ENCODE data around the gene SLC11A1. TPM values are rescaled to one million over a fixed set of nuclear protein-coding genes. Genes with fewer than 3 reads are reported as not detected.

Gene SLC11A1
- polyA plus RNA-seq, 3 donors: 184 to 2,019 (median 352) TPM

DNA sequence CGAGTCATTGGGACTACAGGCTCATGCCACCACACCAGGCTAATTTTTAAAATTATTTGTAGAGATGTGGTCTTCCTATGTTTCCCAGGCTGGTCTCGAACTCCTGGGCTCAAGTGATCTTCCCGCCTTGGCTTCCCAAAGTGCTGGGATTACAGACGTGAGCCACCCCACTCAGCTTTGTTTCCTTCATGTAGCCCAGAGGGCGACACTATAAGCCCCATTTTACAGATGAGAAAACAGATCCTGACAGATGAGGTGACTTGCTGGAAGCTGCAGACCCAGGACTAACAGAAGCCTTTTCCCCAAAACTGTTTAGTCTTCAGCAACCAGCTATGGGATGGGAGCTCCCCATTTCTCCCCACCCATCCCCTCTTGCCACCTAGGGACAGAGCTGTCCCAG lies 10.4 kb downstream of the SLC11A1 start:
- peaks cover 82% of the 10 kb centered on the region for H4K20me1 ChIP-seq (ENCODE audit: insufficient read depth, low read length)
- DNase-seq: no peak
- TF ChIP-seq, protein P1, sequence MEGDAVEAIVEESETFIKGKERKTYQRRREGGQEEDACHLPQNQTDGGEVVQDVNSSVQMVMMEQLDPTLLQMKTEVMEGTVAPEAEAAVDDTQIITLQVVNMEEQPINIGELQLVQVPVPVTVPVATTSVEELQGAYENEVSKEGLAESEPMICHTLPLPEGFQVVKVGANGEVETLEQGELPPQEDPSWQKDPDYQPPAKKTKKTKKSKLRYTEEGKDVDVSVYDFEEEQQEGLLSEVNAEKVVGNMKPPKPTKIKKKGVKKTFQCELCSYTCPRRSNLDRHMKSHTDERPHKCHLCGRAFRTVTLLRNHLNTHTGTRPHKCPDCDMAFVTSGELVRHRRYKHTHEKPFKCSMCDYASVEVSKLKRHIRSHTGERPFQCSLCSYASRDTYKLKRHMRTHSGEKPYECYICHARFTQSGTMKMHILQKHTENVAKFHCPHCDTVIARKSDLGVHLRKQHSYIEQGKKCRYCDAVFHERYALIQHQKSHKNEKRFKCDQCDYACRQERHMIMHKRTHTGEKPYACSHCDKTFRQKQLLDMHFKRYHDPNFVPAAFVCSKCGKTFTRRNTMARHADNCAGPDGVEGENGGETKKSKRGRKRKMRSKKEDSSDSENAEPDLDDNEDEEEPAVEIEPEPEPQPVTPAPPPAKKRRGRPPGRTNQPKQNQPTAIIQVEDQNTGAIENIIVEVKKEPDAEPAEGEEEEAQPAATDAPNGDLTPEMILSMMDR (IDR thresholded peaks at IDR 0.05): no peak
- H3K9me3 ChIP-seq (replicated peaks in 1 of 2; ENCODE audit: control insufficient read depth in 1 of 2, insufficient read depth in 1 of 2, low read length in 2 of 2): no peaks in the 10 kb centered on the region
- Mint-ChIP-seq H3K4me3 (no peak overlapping the region), H3K27ac (peak overlapping the region; percentile 46 to 97 (median 81)), H3K4me1 (peaks cover 78% of the 10 kb centered on the region), H3K36me3 (peaks cover 70 to 79% of the 10 kb centered on the region in 2 donors), H3K27me3 (ENCODE audit: low read depth in 3 of 3) (peaks cover 0 to 5% (median 0%) of the 10 kb centered on the region in 3 donors), H3K9me3 (peaks cover 0 to 2% (median 0%) of the 10 kb centered on the region in 7 donors)
- WGBS (ENCODE audit: insufficient coverage): 100% methylated on average over 3 of the region's 5 CpGs
- peaks cover 78 to 96% of the 10 kb centered on the region in 2 donors for H3K4me1 ChIP-seq (ENCODE audit: control insufficient read depth in 1 of 2, insufficient read depth in 2 of 2, low read length in 2 of 2)
- H3K27ac ChIP-seq (ENCODE audit: low read depth in 1 of 2, low read length in 2 of 2): peak overlapping the region in 1 of 2 donors; percentile 65
- peaks cover 75 to 77% of the 10 kb centered on the region in 2 donors for H3K36me3 ChIP-seq (replicated peaks in 1 of 2; ENCODE audit: control insufficient read depth in 1 of 2, insufficient read depth in 2 of 2, low read length in 2 of 2)
- H3K27me3 ChIP-seq (ENCODE audit: control insufficient read depth in 2 of 2, insufficient read depth in 2 of 2, low read length in 2 of 2): no peaks in the 10 kb centered on the region
- H3K4me3 ChIP-seq (replicated peaks in 1 of 3; ENCODE audit: low read depth in 2 of 3, low read length in 3 of 3): peak overlapping the region in 1 of 3 experiments; percentile 42
- peak overlapping the region; percentile 45 for H3K4me2 ChIP-seq (replicated peaks; ENCODE audit: extremely low read depth, low read length, poor library complexity, severe bottlenecking)
- peaks cover 45% of the 10 kb centered on the region for H3K79me2 ChIP-seq (ENCODE audit: insufficient read depth, low read length)
- no peak overlapping the region for H3K9ac ChIP-seq (ENCODE audit: insufficient read depth, low read length, poor library complexity, severe bottlenecking)
- intact Hi-C loops (cut with micrococcal nuclease): loop anchor here in 1 of 2 donors (10.0 kb wide), 1 partner anchor 172 kb away; the partner anchor contains the start of genes CNOT9 and USP37
- no peak overlapping the region for H2AFZ ChIP-seq (ENCODE audit: insufficient read depth, low read depth, low read length, poor library complexity, severe bottlenecking)

DNA sequence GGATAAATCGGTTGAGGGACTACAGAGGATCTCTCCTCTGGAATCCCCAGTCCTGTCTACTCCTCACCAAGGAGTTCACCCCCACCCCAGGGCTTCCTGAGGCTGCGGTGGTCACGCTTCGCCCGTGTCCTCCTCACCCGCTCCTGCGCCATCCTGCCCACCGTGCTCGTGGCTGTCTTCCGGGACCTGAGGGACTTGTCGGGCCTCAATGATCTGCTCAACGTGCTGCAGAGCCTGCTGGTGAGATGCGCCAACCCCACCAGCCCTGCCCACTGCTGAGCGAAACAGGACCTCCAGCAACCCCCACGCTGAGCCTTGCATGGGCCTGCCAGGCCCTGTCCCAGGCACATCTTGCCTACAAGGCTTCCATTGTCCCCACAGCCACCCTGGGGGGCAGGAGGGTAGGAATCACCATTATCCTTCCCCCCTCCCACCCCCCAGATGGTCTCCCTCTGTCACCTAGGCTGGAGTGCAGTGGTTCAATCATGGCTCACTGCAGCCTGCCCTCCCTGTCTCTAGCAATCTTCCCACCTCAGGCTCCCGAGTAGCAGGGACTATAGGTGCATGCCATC lies 10.9 kb downstream of the SLC11A1 start:
- Mint-ChIP-seq H3K4me3 (peak overlapping the region in 1 of 2 donors; percentile 11), H3K27ac (peak overlapping the region; percentile 46 to 97 (median 87)), H3K4me1 (peaks cover 78% of the 10 kb centered on the region), H3K36me3 (peaks cover 66 to 74% of the 10 kb centered on the region in 2 donors), H3K9me3 (peaks cover 0 to 4% (median 0%) of the 10 kb centered on the region in 7 donors), H3K27me3 (ENCODE audit: low read depth in 3 of 3) (peaks cover 0 to 7% (median 0%) of the 10 kb centered on the region in 3 donors)
- peak overlapping the region in 1 of 2 donors; percentile 65 for H3K27ac ChIP-seq (ENCODE audit: low read depth in 1 of 2, low read length in 2 of 2)
- H3K4me1 ChIP-seq (ENCODE audit: control insufficient read depth in 1 of 2, insufficient read depth in 2 of 2, low read length in 2 of 2): peaks cover 78 to 96% of the 10 kb centered on the region in 2 donors
- no peaks in the 10 kb centered on the region for H3K9me3 ChIP-seq (replicated peaks in 1 of 2; ENCODE audit: control insufficient read depth in 1 of 2, insufficient read depth in 1 of 2, low read length in 2 of 2)
- H3K79me2 ChIP-seq (ENCODE audit: insufficient read depth, low read length): peaks cover 45% of the 10 kb centered on the region
- H3K4me2 ChIP-seq (replicated peaks; ENCODE audit: extremely low read depth, low read length, poor library complexity, severe bottlenecking): peak overlapping the region; percentile 45
- H3K36me3 ChIP-seq (replicated peaks in 1 of 2; ENCODE audit: control insufficient read depth in 1 of 2, insufficient read depth in 2 of 2, low read length in 2 of 2): peaks cover 69 to 72% of the 10 kb centered on the region in 2 donors
- H2AFZ ChIP-seq (ENCODE audit: insufficient read depth, low read depth, low read length, poor library complexity, severe bottlenecking): no peak overlapping the region
- H3K9ac ChIP-seq (ENCODE audit: insufficient read depth, low read length, poor library complexity, severe bottlenecking): no peak overlapping the region
- intact Hi-C loops (cut with micrococcal nuclease): loop anchor here in 1 of 2 donors (10.0 kb wide), 1 partner anchor 172 kb away; the partner anchor contains the start of genes CNOT9 and USP37
- H3K4me3 ChIP-seq (replicated peaks in 1 of 3; ENCODE audit: low read depth in 2 of 3, low read length in 3 of 3): peak overlapping the region in 1 of 3 experiments; percentile 42
- WGBS (ENCODE audit: insufficient coverage): 70% methylated on average over 13 of the region's 16 CpGs
- DNase-seq: no peak
- H3K27me3 ChIP-seq (ENCODE audit: control insufficient read depth in 2 of 2, insufficient read depth in 2 of 2, low read length in 2 of 2): no peaks in the 10 kb centered on the region
- H4K20me1 ChIP-seq (ENCODE audit: insufficient read depth, low read length): peaks cover 77% of the 10 kb centered on the region
- TF ChIP-seq, protein P1 (IDR thresholded peaks at IDR 0.05): no peak

All from CD14-positive monocyte (primary cell).